ENCODE measurements around the gene ADD1.

Gene ADD1

DNA sequence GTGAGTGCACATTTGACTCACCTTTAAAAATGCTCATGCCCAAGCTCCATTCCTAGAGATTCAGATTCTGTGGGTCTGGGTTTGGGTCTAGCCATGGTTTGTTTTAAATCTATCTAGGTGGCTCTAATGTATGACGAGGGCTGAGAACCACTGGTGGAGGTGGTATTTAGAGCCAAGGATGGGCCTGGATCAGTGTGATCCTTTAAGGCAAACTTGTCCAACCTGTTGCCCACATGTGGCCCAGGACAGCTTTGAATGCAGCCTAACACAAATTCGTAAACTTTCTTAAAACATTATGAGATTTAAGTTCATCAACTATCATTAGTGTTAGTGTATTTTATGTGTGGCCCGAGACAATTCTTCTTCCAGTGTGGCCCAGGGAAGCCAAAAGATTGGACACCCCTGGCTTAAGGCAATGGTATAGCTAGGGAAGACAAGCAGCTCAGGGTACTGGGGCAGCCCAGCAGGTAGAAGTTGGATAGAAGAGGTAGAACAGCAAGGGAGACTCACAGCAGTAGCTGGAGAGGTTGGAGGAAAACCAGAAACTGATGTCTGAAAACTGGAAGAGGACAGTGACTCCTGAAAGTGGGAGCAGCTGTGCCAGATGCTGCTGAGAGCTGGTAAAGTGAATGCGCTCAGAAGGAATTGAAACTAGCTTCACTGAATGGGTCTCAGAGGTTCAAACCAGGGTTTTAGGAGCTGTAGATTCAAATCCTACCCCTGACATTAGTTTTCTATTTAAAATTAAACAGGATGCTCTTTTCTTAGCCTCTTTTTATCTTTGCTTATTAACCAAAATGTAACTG, 18.2 kb downstream of the ADD1 start:
- DNase-seq = no peak

DNA sequence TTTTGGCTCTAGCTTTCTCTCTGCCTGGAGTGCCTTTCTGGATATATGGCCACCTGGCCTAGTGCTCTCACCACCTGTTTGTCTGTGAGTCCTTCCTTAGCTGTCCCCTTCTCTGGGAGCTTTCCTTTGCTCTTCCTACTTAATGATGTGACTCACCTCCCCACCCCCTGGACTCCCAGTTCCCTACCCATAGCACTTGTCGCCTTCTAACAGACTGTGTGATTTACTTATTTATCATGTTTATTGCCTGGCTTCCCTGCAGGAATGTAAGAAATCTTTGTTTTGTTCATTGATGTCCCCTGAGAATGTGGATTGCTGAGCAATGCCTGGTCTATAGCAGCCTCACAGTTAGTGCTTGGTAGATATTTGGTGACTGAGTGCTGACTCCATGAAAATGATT, 18.9 kb downstream of the ADD1 start:
- no peak for DNase-seq

DNA sequence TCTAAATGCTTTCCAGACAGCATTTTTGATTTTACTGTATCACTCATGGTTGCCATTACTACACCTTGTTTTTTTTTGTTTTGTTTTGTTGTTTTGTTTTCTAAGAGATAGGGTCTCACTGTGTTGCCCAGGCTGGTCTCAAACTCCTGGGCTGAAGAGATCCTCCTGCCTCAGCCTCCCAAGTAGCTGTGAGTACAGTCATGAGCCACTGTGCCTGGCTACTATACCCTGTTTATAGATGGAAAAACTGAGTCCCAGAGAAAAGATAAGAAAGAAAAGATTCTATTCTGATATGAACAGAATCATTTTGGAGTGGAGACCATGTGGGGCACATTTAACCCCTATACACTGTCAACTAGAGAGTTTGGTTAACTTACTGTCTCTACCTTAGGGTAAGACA, 20.0 kb downstream of the ADD1 start:
- no peak for DNase-seq

DNA sequence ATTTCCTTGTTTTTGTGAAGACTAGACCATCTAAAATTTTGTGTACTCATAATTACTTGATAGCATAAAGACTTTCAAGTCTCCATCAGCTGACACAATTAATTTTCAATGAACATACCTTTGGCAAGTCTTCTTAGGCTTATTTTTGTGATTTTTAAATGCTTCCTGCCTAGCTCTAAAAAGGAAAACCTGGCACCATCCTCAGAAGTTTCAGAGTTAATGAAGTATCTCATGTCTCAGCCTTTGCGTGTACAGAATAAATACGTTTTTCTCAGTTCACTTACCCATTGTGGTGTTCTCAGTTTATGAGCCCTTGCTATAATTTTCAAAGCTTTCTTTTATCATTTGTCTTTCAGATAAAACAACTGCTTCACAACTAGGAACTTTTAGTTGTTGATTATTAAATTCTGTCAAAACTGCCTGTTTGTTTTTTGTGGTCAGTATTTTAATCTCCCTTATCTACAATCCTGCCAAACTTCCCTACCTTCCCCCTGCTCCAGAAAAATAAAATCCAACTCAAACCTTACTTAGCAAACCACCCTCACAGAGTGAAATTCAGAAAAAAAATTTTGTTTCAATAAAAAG, 21.6 kb downstream of the ADD1 start:
- no peak for DNase-seq

DNA sequence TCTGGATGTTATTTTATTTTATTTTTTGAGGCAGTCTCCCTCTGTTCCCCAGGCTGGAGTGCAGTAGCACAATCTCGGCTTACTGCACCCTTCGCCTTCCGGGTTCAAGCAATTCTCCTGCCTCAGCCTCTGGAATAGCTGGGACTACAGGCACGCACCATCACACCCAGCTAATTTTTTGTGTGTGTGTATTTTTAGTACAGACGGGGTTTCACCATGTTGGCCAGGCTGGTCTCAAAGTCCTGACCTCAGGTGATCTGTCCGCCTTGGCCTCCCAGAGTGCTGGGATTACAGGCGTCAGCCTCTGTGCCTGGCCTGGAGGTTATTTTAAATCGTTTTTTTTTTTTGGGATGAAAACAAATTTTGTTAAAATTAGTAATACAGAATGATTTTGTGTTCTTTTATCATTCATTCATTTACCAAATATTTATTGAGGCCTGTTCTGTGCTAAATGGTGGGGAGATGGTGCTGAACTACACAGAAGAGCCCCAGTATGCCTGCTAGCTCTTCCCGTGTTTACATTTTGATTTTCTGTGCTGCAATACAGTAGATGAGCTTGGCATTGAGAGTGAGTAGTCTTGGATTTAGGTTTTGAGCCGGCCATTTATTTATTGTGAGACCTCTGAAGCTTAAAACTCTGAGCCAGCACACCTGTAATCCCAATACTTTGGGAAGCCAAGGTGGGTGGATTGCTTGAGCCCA, 22.7 kb downstream of the ADD1 start:
- DNase-seq = no peak

DNA sequence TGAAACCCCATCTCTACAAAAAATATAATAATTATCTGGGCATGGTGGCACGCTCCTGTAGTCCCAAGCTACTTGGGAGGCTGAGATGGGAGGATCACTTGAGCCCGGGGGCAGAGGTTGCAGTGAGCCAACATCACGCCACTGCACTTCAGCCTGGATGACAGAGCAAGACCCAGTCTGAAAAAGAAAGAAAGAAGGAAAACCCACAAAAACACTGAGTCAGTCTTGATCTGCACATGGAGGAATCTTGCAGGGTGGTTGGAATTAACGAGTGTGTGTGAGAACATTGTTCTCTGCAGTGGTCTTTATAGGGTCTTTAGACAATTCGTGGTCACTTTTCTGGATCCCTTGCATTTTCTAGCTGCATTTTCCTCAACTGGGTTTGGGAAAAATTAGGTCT, 23.2 kb downstream of the ADD1 start:
- no peak for DNase-seq

DNA sequence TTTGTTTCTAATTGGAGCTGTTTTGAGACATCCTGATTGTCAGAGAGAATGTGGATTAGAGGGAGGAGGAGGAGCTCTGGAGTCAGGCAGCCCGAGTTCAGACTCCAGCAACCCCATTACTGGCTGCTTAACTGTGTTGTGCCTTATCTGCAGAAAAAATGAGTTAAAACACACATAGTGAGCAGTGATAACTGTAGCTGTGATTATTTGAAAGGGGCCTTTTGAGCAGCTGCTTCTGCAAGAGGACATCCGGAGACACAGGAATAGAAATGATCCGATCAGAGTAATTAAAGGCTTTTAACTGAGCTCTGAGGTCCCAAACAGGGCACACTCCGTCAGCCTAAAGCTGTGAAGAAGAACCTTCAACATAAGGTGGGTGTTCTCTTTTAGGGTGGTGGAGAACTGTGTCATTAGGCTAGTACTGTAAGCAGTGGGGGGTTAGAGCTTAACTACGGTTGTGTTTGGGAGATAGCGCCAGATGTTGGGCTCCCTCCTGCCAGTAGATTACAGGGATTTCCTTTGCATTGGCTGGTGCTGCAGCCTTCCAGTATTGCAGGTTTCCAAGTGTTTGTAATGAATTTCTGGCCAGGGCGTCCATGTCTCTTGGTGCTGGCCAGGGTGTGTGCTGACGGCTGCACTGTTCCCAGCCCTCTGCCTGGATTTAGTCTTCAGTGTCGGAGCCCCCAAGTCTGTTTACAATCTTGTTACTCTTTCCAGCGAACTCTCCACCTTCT, 24.3 kb downstream of the ADD1 start:
- no peak for DNase-seq

DNA sequence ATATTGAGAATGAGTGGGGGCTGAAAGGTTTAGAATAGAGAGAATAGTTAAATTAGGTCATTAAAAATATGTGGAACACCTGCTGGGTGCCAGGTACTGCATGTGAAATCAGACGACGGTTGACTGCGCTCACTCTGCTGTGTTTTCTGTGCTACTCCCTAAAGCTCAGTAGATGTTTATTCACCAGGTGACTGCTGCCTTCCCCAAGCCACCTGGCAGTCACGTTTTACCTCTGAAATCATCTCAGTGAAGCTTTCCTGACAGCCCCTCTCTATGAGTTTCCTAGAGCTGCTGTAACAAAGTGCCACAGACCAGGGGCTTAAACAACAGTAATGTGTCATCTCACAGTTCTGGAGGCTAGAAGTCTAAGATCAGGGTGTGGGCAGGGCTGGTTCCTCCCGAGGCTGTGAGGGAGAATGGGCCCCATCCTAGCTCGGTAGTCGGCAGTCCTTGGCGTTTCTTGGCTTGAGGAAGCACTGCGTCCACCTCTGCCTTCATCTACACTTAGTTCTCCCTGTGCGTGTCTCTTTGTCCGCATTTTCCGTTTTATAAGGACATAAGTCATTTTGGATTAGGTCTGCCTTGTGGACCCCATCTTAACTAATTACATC, 25.3 kb downstream of the ADD1 start:
- no peak for DNase-seq

DNA sequence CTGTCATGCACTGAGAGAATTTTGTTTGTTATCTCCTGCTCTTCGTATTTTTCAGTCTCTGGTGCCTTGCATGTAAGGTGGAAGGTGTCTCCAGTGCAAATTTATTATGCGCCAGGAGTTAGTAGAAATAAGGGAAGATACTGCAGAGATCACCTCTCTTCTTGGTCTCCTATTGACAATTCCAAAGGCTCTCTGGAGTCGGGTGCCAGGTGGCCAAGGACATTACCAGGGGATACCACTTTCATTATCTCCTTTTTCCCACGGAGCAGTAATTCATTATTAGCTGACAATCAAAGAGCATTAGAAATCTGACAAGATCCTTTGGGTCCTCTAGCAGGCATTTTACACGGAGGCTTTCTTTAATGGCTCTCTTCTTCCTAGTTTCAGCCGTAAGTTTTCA, 26.0 kb downstream of the ADD1 start:
- DNase-seq = no peak

DNA sequence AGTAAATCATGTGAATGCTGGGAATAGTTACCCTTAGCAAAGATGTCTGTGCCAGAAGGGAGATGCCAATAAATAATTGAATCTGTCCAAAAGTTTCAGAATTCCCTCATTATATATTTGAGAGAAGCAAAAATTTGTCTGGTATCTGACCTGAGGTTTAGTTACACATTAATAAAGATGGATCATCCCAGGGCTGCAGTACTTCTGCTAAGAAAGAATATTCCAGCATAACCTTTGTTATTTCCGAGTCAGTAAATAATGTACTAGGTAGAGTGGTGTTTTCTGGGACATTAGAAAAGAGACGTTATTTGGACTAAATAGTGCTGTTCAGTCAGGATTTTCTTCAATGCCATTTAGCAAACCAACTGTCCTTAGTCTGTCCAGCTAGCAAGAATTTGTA, 26.4 kb downstream of the ADD1 start:
- DNase-seq = no peak

DNA sequence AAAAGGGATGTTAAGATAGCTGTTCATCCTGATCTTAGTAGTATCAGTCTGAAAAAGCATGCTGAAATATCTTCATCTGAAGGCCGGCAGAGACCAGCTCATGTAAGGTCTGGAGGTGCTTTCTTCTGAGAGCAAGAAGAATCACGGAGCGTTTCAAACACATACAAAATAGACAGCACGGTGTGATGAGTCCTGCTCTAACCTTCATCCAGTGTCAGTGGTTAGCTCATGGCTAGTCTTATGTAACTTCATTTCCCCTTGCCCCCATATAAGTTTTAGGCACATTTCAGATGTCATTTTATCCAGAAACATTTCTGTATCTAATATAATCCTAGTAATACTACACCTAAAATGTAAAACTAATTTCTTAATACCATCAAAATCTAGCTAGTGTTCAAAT, 27.8 kb downstream of the ADD1 start:
- no peak for DNase-seq

DNA sequence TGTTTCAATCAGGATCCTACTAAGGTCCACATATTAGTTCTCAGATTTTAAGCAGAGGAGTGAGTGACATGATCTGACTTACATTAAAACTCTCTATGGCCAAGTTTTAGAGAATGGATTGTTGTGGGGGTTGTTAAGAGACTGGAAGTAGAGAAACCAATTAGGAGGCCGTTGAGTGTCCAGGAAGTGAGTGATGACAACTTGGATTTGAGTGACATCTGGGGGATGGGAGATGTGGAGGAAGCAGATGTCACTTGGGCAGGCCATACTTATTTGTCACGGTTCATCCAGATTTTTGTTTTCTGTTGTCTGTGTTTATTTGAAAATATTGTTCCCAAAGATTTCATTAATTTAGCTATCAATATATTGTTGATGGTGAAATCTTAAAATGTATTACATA, 28.3 kb downstream of the ADD1 start:
- no peak for DNase-seq

DNA sequence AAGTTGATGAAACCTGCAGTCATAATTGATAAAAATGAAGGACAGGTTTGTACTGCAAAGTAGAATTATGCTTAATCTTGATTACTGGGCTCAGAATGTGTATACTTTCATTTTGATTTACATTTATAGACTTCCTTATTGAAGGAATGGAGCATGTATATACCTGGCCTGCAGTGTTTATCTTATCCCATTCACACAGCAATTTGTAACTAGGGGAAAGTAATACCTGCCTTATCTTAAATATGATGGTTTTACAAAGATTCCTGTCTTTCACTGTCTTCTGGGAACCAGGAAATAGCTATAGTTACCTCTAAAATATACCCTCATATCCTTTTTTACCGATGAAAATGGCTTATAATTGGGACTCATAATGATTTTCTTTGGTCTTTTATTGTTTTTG, 29.7 kb downstream of the ADD1 start:
- DNase-seq = no peak

DNA sequence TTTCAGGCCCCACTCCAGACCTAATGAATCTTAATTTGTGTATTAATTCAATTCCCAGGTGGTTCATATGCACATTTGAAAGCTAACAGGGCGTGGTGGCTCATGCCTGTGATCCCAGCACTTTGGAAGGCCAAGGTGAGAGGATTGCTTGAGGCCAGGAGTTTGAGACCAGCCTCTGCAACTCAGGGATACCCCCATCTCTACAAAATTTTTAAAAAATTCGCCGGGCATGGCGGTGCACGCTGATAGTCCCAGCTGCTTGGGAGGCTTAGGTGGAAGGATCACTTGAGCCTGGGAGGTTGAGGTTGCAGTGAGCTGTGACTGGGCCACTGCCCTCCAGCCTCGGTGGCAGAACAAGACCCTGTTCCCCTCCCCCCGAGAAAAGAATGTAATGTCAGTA, 31.2 kb downstream of the ADD1 start:
- no peak for DNase-seq

DNA sequence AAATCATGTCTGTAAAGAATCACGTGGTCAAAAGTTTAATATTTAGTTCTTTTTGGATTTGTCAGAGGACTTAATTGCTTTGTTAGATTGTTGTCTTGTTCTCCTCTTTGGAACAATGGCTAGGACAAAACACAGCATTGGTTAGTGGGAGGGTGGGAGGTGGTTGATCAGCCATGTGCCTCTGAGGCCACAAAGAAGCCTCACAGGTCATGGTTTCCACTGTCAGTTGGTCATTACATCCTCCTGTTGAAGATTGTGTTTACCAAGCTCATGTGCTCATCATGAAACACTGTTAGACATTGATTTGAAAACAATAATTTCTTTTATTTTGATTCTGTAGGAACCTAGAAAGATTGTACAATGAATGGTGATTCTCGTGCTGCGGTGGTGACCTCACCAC, 31.9 kb downstream of the ADD1 start:
- no peak for DNase-seq

DNA sequence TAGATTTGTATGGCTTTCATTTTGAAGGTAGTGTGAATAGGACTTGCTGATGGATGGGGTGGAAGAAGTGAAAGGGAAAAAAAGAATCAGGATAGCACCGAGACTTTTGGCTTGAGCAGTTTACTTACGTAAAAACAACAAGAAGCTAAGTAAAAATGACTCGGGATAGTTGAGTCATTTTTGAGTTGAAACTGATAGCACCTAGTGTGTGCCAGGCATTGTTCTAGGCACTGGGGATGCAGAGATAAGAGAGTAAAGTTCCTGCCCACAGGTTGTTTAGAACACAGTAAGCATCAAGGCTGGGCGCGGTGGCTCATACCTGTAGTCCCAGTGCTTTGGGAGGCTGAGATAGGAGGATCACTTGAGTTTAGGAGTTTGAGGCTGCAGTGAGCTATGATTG, 34.7 kb downstream of the ADD1 start:
- DNase-seq = no peak

DNA sequence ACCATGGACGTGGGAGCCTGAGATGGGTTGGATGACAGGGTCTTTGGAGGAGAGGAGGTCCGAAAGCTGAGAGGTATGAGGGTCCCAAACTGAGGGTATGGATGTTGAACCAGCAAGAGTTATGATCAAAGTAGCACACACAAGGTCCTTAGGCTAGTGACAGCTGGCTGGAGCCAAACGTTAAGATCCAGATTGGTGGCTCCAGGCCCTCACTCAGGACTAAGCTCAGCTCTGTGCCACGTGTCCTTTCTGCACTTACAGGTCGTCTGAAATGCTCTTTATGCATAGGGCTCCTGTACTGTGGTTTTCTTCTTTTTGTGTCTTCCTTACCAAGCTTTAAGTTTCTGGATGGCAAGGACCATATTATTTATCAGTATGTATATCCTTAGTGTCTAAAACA, 35.4 kb downstream of the ADD1 start:
- DNase-seq = no peak

DNA sequence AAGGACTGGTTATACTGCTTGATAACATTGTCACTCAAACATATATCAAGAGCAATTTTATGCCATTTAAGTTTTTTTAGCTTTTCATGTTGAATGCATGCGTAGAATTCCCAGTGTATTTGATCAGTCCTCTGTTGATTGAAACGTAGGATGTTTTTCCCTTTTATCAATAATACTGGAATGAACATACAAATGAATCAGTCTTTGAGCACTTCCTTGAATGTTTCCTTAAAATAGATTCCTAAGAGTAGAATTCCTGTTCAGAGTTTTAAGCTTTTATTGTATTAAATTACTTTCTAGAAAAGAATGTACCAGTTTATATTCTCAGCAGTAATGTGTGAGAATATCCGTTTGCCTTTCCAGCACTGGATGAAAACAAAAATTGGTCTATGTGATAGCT, 37.8 kb downstream of the ADD1 start:
- no peak for DNase-seq

DNA sequence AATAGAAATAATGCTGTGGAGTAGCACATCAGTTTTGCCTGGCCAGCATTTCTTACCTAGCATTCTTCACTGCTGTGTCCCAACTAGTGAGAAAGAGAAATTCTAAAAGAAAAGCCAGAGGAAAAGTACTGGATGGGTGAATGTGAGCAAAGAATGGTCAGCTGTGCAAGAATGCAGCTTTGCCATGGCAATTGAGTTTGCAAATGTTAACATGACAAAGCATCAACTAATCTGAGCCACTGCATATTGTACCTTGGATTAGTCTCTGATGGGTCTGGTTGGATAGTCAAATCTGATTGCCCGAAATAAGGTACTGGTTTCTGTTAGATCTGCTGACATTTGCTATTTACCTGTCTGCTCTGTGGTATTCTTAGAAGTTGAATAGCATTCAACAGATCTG, 38.7 kb downstream of the ADD1 start:
- no peak for DNase-seq

DNA sequence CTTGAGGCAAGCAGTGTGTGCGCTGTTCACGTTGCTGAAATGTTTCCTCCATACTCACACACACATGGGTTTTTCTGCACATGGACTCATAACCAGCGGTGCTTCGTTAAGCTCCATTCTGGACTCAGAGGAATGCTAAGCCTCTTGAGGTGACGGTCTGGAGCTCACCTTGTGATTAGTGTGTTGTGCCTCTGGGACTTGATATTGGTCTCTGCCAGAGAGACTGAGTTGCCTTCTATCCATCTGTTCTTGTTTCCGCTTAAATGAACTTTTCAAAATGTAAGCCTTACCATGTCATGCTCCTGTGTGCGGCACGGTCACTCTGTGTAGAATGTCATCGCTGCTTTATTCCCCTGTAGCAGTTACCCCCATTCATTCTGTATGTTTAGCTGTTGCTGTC, 42.5 kb downstream of the ADD1 start:
- peak; percentile 34 for DNase-seq

DNA sequence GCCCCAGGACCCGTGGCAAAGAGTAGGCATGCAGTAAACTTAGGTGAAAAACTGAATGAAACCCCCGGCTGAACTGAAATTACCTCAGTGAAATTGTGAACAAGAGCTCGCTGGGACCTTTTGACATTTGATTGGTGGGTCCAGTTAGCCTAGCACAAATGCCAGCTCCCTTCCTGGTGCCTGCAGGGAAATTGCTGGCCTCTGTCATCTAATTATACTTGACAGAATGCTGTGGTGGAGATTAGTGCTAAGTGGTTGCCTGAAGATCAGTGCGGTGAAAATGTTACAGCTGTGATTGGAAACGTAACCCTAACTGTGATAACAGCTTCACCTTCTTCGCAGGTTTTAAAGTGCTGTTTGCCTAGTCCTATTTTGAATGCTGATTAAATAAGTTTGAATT, 43.0 kb downstream of the ADD1 start:
- DNase-seq = no peak

DNA sequence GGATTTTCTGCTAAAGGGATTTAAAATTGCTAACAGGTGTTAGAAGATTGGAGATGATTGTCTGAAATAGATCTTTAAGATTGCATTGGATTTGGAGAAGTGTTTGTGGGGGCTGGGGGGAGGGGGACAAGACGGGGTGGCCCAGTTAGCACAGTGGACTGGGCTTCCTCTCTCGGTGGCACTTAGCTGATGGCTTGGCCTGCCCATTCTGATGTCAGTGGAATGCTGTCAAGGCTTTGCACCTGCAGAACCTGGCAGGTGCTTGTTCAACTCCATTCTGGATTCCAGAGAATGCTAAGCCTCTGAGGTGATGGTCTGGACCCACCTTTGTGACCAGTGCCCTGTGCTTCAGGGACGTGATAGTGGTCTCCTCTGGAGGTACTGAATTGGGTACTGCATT, 43.7 kb downstream of the ADD1 start:
- DNase-seq = no peak

DNA sequence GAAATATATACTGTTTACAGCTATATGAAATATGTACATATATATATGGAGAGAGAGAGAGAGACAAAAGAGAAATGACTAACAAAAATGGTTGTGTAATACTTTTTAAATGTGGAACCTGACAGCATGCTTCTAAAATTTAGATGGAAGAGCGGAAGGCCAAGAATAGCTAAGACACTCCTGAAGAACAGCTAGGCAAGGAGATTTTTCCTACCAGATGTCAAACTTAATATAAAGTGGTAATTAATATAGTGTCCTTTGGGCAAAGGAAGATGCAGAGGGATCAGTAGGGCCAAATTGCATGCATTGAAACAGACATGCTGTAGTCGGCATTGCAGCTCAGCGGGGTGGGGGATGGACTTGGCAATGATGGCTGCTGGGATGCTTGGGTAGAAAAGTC, 45.2 kb downstream of the ADD1 start:
- no peak for DNase-seq

All from NCI-H1694 (cell line).